HEK293 (cell line): ENCODE data around the gene ANKH.

ENCODE experiments used
- CTCF ChIA-PET: fragments of 350-600 bp; formaldehyde crosslinking; extraction: SDS; loops from one replicate; lab custom pipeline; 2021; ENCODE audit warnings: antibody characterized with exemption; lab: Yijun Ruan, JAX
- POLR2A ChIA-PET: fragments of 300-600 bp; formaldehyde crosslinking; extraction: SDS; loops from one replicate; lab custom pipeline; 2020; ENCODE audit warnings: antibody characterized with exemption, inconsistent platforms; lab: Yijun Ruan, JAX
- H3K27ac ChIP-seq: fragments of 200-500 bp; sonication (Bioruptor generic); 2 replicates; pipeline ENCODE4 v1.5.1; 2014; ENCODE audit warnings: low read depth, low read length, control low read depth, inconsistent platforms; ENCODE audit errors: extremely low read depth
- H3K36me3 ChIP-seq, 2 experiments: fragments of 200-500 bp in 1 of 2; sonication (Bioruptor generic) in 1 of 2; 1 replicate in 1 of 2; 2 replicates in 1 of 2; pipeline ENCODE4 v1.5.1; 2014 to 2017; ENCODE audit warnings: inconsistent platforms in 2 of 2, low read length in 2 of 2; ENCODE audit not compliant: control insufficient read depth in 2 of 2, insufficient read depth in 1 of 2
- H3K4me1 ChIP-seq: fragments of 200-500 bp; sonication (Bioruptor generic); 2 replicates; pipeline ENCODE4 v1.5.1; 2014; ENCODE audit warnings: mild to moderate bottlenecking, low read length, inconsistent platforms; ENCODE audit not compliant: control insufficient read depth, insufficient read depth
- H3K4me3 ChIP-seq: 2 replicates; pipeline ENCODE4 v1.5.1; 2011; ENCODE audit warnings: low read depth, mild to moderate bottlenecking, control low read depth, low read length, moderate library complexity
- H3K9me3 ChIP-seq: fragments of 200-500 bp; sonication (Bioruptor generic); 2 replicates; pipeline ENCODE4 v1.5.1; 2014; ENCODE audit warnings: low read depth, low read length, inconsistent platforms; ENCODE audit not compliant: control insufficient read depth, insufficient read depth
- EGR2 ChIP-seq: fragments of 450-650 bp; formaldehyde crosslinking; IDR thresholded peaks from 2 replicates; pipeline ENCODE4 v1.5.1; 2016; ENCODE audit warnings: low read depth, missing biosample characterization, missing genetic modification characterization
- RBAK ChIP-seq: fragments of 450-650 bp; formaldehyde crosslinking; IDR thresholded peaks from 2 replicates; pipeline ENCODE4 v1.5.1; 2016; ENCODE audit warnings: missing biosample characterization, missing genetic modification characterization
- SETDB1 ChIP-seq: IDR thresholded peaks from one replicate; pipeline ENCODE4 v1.6.1; 2017; ENCODE audit warnings: mild to moderate bottlenecking, low read length, moderate library complexity, mixed read lengths; ENCODE audit not compliant: insufficient read length
- ZFP69B ChIP-seq: fragments of 450-650 bp; formaldehyde crosslinking; IDR thresholded peaks from 2 replicates; pipeline ENCODE4 v1.5.1; 2016; ENCODE audit warnings: missing biosample characterization, missing genetic modification characterization
- ZIC2 ChIP-seq: fragments of 450-650 bp; formaldehyde crosslinking; IDR thresholded peaks from 2 replicates; pipeline ENCODE4 v1.5.1; 2016; ENCODE audit warnings: missing biosample characterization, missing genetic modification characterization
- ZNF10 ChIP-seq: fragments of 450-650 bp; formaldehyde crosslinking; IDR thresholded peaks from 2 replicates; pipeline ENCODE4 v1.5.1; 2017; ENCODE audit warnings: missing biosample characterization, missing genetic modification characterization
- ZNF16 ChIP-seq: fragments of 450-650 bp; formaldehyde crosslinking; IDR thresholded peaks from 2 replicates; pipeline ENCODE4 v1.5.1; 2016; ENCODE audit warnings: low read depth, missing biosample characterization, missing genetic modification characterization
- ZNF19 ChIP-seq: fragments of 450-650 bp; formaldehyde crosslinking; IDR thresholded peaks from 2 replicates; pipeline ENCODE4; 2016; ENCODE audit warnings: missing biosample characterization, missing genetic modification characterization, low read depth
- ZNF24 ChIP-seq: fragments of 450-650 bp; formaldehyde crosslinking; IDR thresholded peaks from 2 replicates; pipeline ENCODE4 v1.5.1; 2016; ENCODE audit warnings: missing biosample characterization, missing genetic modification characterization
- ZNF302 ChIP-seq: fragments of 450-650 bp; formaldehyde crosslinking; IDR thresholded peaks from 2 replicates; pipeline ENCODE4 v1.5.1; 2016; ENCODE audit warnings: missing biosample characterization, missing genetic modification characterization, low read depth
- ZNF311 ChIP-seq: fragments of 450-650 bp; formaldehyde crosslinking; IDR thresholded peaks from 2 replicates; pipeline ENCODE4 v1.5.1; 2017; ENCODE audit warnings: missing biosample characterization, missing genetic modification characterization, borderline replicate concordance
- ZNF350 ChIP-seq: fragments of 450-650 bp; formaldehyde crosslinking; IDR thresholded peaks from 2 replicates; pipeline ENCODE4 v1.5.0; 2017; ENCODE audit warnings: missing biosample characterization, mild to moderate bottlenecking, missing genetic modification characterization
- ZNF473 ChIP-seq: fragments of 450-650 bp; formaldehyde crosslinking; IDR thresholded peaks from 2 replicates; pipeline ENCODE4 v1.5.1; 2017; ENCODE audit warnings: missing biosample characterization, missing genetic modification characterization
- ZNF548 ChIP-seq: fragments of 450-650 bp; formaldehyde crosslinking; IDR thresholded peaks from 2 replicates; pipeline ENCODE4 v1.5.1; 2016; ENCODE audit warnings: missing biosample characterization, missing genetic modification characterization
- ZNF560 ChIP-seq: fragments of 450-650 bp; formaldehyde crosslinking; IDR thresholded peaks from 2 replicates; pipeline ENCODE4 v1.5.1; 2017; ENCODE audit warnings: missing biosample characterization, missing genetic modification characterization, borderline replicate concordance
- TF ChIP-seq, protein P1 (sequence below): fragments of 450-650 bp; formaldehyde crosslinking; IDR thresholded peaks from 2 replicates; pipeline ENCODE4 v1.5.1; 2016; ENCODE audit warnings: missing biosample characterization, missing genetic modification characterization
- TF ChIP-seq, protein P2 (sequence below): fragments of 450-650 bp; formaldehyde crosslinking; conservative IDR thresholded peaks from 2 replicates; pipeline ENCODE4 v1.5.1; 2016; ENCODE audit warnings: low read depth, missing biosample characterization, missing genetic modification characterization
- TF ChIP-seq, protein P3 (sequence below): fragments of 450-650 bp; formaldehyde crosslinking; IDR thresholded peaks from 2 replicates; pipeline ENCODE4 v1.5.1; 2016; ENCODE audit warnings: missing biosample characterization, missing genetic modification characterization
- TF ChIP-seq, protein P4 (sequence below): fragments of 450-650 bp; formaldehyde crosslinking; IDR thresholded peaks from 2 replicates; pipeline ENCODE4 v1.5.1; 2016; ENCODE audit warnings: missing biosample characterization, missing genetic modification characterization

Gene ANKH

DNA sequence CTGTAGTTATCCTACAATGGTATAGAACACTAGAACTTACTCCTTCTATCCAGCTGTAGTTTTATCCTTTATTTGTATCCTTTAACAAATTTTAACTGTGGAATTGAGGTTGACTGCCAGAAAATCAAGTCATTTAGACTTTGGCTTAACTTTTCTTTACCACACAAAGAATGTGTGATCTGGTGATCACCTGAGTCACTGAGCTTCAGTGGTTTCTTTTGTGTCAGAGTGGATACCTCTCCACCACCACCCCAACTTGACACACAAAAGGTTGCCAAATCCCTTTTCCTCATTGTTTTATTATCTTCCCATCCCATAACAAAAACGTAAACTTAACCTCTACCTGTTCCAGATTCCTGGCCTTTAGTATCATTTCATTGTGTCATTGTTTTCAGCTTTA is 201.6 kb downstream of the ANKH start:
- H3K36me3 ChIP-seq: peaks cover 7 to 10% of the 10 kb centered on the region in 2 experiments; a peak in 2 of 3 replicates
- TF ChIP-seq ZNF473 (tag by site-specific recombination) (no peak), ZNF302 (no peak), ZNF16 (tag by site-specific recombination) (no peak), ZNF24 (tag by site-specific recombination) (no peak), ZNF548 (tag by site-specific recombination) (no peak), ZNF311 (tag by site-specific recombination) (no peak), ZFP69B (tag by site-specific recombination) (no peak), SETDB1 (no peak), ZNF10 (tag by site-specific recombination) (no peak), ZNF19 (tag by site-specific recombination) (no peak), ZNF560 (tag by site-specific recombination) (no peak), ZNF350 (tag by site-specific recombination) (no peak), EGR2 (tag by site-specific recombination) (no peak), RBAK (no peak), ZIC2 (tag by site-specific recombination) (no peak)
- TF ChIP-seq, protein P1, sequence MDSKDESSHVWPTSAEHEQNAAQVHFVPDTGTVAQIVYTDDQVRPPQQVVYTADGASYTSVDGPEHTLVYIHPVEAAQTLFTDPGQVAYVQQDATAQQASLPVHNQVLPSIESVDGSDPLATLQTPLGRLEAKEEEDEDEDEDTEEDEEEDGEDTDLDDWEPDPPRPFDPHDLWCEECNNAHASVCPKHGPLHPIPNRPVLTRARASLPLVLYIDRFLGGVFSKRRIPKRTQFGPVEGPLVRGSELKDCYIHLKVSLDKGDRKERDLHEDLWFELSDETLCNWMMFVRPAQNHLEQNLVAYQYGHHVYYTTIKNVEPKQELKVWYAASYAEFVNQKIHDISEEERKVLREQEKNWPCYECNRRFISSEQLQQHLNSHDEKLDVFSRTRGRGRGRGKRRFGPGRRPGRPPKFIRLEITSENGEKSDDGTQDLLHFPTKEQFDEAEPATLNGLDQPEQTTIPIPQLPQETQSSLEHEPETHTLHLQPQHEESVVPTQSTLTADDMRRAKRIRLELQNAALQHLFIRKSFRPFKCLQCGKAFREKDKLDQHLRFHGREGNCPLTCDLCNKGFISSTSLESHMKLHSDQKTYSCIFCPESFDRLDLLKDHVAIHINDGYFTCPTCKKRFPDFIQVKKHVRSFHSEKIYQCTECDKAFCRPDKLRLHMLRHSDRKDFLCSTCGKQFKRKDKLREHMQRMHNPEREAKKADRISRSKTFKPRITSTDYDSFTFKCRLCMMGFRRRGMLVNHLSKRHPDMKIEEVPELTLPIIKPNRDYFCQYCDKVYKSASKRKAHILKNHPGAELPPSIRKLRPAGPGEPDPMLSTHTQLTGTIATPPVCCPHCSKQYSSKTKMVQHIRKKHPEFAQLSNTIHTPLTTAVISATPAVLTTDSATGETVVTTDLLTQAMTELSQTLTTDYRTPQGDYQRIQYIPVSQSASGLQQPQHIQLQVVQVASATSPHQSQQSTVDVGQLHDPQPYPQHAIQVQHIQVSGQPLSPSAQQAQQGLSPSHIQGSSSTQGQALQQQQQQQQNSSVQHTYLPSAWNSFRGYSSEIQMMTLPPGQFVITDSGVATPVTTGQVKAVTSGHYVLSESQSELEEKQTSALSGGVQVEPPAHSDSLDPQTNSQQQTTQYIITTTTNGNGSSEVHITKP (tag by site-specific recombination): no peak
- TF ChIP-seq, protein P2, sequence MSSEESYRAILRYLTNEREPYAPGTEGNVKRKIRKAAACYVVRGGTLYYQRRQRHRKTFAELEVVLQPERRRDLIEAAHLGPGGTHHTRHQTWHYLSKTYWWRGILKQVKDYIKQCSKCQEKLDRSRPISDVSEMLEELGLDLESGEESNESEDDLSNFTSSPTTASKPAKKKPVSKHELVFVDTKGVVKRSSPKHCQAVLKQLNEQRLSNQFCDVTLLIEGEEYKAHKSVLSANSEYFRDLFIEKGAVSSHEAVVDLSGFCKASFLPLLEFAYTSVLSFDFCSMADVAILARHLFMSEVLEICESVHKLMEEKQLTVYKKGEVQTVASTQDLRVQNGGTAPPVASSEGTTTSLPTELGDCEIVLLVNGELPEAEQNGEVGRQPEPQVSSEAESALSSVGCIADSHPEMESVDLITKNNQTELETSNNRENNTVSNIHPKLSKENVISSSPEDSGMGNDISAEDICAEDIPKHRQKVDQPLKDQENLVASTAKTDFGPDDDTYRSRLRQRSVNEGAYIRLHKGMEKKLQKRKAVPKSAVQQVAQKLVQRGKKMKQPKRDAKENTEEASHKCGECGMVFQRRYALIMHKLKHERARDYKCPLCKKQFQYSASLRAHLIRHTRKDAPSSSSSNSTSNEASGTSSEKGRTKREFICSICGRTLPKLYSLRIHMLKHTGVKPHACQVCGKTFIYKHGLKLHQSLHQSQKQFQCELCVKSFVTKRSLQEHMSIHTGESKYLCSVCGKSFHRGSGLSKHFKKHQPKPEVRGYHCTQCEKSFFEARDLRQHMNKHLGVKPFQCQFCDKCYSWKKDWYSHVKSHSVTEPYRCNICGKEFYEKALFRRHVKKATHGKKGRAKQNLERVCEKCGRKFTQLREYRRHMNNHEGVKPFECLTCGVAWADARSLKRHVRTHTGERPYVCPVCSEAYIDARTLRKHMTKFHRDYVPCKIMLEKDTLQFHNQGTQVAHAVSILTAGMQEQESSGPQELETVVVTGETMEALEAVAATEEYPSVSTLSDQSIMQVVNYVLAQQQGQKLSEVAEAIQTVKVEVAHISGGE (tag by site-specific recombination): no peak
- TF ChIP-seq, protein P3, sequence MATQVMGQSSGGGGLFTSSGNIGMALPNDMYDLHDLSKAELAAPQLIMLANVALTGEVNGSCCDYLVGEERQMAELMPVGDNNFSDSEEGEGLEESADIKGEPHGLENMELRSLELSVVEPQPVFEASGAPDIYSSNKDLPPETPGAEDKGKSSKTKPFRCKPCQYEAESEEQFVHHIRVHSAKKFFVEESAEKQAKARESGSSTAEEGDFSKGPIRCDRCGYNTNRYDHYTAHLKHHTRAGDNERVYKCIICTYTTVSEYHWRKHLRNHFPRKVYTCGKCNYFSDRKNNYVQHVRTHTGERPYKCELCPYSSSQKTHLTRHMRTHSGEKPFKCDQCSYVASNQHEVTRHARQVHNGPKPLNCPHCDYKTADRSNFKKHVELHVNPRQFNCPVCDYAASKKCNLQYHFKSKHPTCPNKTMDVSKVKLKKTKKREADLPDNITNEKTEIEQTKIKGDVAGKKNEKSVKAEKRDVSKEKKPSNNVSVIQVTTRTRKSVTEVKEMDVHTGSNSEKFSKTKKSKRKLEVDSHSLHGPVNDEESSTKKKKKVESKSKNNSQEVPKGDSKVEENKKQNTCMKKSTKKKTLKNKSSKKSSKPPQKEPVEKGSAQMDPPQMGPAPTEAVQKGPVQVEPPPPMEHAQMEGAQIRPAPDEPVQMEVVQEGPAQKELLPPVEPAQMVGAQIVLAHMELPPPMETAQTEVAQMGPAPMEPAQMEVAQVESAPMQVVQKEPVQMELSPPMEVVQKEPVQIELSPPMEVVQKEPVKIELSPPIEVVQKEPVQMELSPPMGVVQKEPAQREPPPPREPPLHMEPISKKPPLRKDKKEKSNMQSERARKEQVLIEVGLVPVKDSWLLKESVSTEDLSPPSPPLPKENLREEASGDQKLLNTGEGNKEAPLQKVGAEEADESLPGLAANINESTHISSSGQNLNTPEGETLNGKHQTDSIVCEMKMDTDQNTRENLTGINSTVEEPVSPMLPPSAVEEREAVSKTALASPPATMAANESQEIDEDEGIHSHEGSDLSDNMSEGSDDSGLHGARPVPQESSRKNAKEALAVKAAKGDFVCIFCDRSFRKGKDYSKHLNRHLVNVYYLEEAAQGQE (tag by site-specific recombination): no peak
- TF ChIP-seq, protein P4, sequence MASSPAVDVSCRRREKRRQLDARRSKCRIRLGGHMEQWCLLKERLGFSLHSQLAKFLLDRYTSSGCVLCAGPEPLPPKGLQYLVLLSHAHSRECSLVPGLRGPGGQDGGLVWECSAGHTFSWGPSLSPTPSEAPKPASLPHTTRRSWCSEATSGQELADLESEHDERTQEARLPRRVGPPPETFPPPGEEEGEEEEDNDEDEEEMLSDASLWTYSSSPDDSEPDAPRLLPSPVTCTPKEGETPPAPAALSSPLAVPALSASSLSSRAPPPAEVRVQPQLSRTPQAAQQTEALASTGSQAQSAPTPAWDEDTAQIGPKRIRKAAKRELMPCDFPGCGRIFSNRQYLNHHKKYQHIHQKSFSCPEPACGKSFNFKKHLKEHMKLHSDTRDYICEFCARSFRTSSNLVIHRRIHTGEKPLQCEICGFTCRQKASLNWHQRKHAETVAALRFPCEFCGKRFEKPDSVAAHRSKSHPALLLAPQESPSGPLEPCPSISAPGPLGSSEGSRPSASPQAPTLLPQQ: no peak
- ChIA-PET POLR2A (no interaction called here), CTCF (no interaction called here)
- no peak overlapping the region for H3K27ac ChIP-seq
- H3K9me3 ChIP-seq: no peaks in the 10 kb centered on the region
- H3K4me1 ChIP-seq: peaks cover 16% of the 10 kb centered on the region
- no peak overlapping the region for H3K4me3 ChIP-seq
